GM10248 (cell line): ENCODE results near the gene PLB1.

ENCODE experiments used
- CTCF ChIA-PET: fragments of 300-600 bp; sonication (Branson Sonifier 250); formaldehyde crosslinking; extraction: SDS; loops from one replicate; lab custom pipeline; 2021; ENCODE audit warnings: antibody characterized with exemption; lab: Yijun Ruan, JAX
- POLR2A ChIA-PET: fragments of 350-650 bp; sonication (Branson Sonifier 250); formaldehyde crosslinking; extraction: SDS; loops from one replicate; lab custom pipeline; 2020; ENCODE audit warnings: antibody characterized with exemption; lab: Yijun Ruan, JAX
- DNase-seq: peaks from one replicate; pipeline ENCODE4 v3.0.0; 2012; ENCODE audit errors: extremely low spot score
- TF ChIP-seq, protein P1 (sequence below): IDR thresholded peaks from 2 replicates; pipeline ENCODE4 v1.5.1; 2012; ENCODE audit warnings: mild to moderate bottlenecking, low read depth; ENCODE audit errors: extremely low read depth, missing control alignments, control extremely low read depth

The PLB1 gene

GRCh38 chr2:28598484-28598883 is 102.6 kb downstream of the PLB1 start:
- no peak for DNase-seq
- TF ChIP-seq, protein P1, sequence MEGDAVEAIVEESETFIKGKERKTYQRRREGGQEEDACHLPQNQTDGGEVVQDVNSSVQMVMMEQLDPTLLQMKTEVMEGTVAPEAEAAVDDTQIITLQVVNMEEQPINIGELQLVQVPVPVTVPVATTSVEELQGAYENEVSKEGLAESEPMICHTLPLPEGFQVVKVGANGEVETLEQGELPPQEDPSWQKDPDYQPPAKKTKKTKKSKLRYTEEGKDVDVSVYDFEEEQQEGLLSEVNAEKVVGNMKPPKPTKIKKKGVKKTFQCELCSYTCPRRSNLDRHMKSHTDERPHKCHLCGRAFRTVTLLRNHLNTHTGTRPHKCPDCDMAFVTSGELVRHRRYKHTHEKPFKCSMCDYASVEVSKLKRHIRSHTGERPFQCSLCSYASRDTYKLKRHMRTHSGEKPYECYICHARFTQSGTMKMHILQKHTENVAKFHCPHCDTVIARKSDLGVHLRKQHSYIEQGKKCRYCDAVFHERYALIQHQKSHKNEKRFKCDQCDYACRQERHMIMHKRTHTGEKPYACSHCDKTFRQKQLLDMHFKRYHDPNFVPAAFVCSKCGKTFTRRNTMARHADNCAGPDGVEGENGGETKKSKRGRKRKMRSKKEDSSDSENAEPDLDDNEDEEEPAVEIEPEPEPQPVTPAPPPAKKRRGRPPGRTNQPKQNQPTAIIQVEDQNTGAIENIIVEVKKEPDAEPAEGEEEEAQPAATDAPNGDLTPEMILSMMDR: no peak
- ChIA-PET POLR2A (interaction anchor here (0.9 kb wide), 1 partner anchor 75 kb away, joined by 3 read pairs; no protein-coding TSS in a partner anchor), CTCF (interaction anchor here (5.9 kb wide), 1 partner anchor 9 kb away, joined by 126 read pairs; no protein-coding TSS in a partner anchor)

DNA sequence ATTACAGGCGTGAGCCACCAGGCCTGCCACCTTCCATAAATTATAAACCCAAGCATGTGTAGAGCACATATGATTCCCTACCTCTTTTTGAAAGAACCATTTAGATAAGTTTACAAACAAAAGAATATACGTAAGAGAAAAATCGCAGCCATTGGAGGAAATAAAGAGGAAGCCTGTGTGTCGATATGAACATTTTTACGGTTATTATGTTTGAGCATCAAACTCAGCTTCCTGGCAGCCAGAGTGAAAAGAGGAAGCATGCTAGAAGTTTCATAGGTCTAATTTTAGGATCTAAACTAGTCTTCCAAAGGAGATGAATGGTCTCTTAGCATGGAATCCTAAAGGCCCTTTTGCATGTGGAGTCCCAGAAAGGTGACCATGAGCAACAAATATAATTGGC is 104.3 kb downstream of the PLB1 start:
- no peak for DNase-seq
- TF ChIP-seq, protein P1: no peak
- ChIA-PET POLR2A (no interaction called here), CTCF (no interaction called here)

GRCh38 chr2:28601616-28602015 is 105.8 kb downstream of the PLB1 start:
- no peak for DNase-seq
- TF ChIP-seq, protein P1: no peak
- CTCF ChIA-PET: no interaction called here
- POLR2A ChIA-PET: no interaction called here

- TF ChIP-seq, protein P1: no peak
- CTCF ChIA-PET: interaction anchor here (11.6 kb wide), 1 partner anchor 7 kb away, joined by 126 read pairs; no protein-coding TSS in a partner anchor
- DNase-seq: no peak
- POLR2A ChIA-PET: no interaction called here
These were observed 106.3 kb downstream of the PLB1 start for GRCh38 chr2:28602136-28602660.

DNA sequence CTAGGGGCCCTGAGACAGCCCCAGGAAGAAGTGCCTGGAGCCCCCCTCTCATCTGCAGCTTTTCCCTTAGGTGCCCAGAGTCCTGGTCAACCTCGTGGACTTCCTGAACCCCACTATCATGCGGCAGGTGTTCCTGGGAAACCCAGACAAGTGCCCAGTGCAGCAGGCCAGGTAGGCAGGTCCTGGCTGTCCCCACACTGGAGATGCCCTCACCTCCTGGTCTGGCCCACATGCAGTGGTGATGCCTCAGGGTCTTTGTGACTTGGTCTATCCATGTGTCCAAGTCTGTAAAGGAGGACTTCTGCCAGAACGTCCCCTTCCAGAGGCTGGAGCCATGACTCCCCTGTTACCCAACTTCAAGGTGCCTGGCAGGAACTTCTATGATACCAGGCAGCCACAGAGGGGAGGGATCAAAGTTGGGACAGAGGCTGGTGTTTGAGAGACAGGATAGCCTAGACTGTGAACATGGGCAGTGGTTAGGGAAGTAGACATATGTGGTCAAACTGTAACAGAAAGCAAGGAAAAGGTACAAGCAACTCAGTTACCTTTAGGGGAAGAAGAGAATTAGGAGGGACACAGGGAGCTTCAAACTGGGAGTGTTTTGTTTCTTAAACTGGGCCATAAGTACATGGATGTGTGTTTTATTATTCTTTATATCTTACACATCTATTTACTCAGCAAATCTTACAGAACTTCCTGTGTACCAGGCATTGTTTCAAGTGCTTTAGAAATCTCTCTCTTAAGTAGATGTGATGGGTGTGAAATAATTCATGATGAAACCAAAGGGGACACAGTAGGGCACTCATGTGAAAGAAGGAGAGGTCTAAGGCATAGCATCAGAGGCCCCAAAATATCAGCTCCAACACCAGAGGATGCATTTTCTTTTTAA is 107.1 kb downstream of the PLB1 start:
- ChIA-PET POLR2A (no interaction called here), CTCF (interaction anchor here (1.0 to 11.6 kb wide), 2 partner anchors 8 to 18 kb away, joined by 3 to 126 read pairs; no protein-coding TSS in a partner anchor)
- no peak for DNase-seq
- TF ChIP-seq, protein P1: no peak

- TF ChIP-seq, protein P1: no peak
- no peak for DNase-seq
- POLR2A ChIA-PET: no interaction called here
- CTCF ChIA-PET: interaction anchor here (1.0 to 11.6 kb wide), 2 partner anchors 8 to 17 kb away, joined by 3 to 126 read pairs; no protein-coding TSS in a partner anchor
These were observed 108.0 kb downstream of the PLB1 start for GRCh38 chr2:28603821-28604220.
